Prostate gland (tissue), 2 donors: ENCODE data around the gene LRATD1. TPM values are rescaled to one million over a fixed set of nuclear protein-coding genes. Genes with fewer than 3 reads are reported as not detected.

Source experiments
- DNase-seq: peaks from one replicate; pipeline ENCODE4 v3.0.0-alpha.2; 2019; ENCODE audit warnings: low spot score
- H3K27ac ChIP-seq, 2 donors: fragments of 200-600 bp; sonication (generic); 2 replicates each; pipeline ENCODE4 v1.5.1; 2017 to 2019
- H3K27me3 ChIP-seq: fragments of 200-600 bp; sonication (generic); replicated peaks from 2 replicates; pipeline ENCODE4 v1.5.1; 2019; ENCODE audit not compliant: insufficient read depth
- H3K36me3 ChIP-seq, 2 donors: fragments of 200-600 bp; sonication (generic); 1 replicate in 1 of 2; 2 replicates in 1 of 2; pipeline versions ENCODE4 v1.5.1 to v1.8.1; 2017 to 2019
- H3K4me1 ChIP-seq: fragments of 200-600 bp; sonication (generic); replicated peaks from 2 replicates; pipeline ENCODE4 v1.5.1; 2019
- H3K4me3 ChIP-seq, 2 donors: fragments of 200-600 bp; sonication (generic); 2 replicates each; pipeline ENCODE4 v1.5.1; 2017 to 2019
- H3K9me3 ChIP-seq: fragments of 200-600 bp; sonication (generic); 2 replicates; pipeline ENCODE4 v1.5.1; 2017
- CTCF ChIP-seq, 4 experiments: fragments of 200-600 bp in 2 of 4; fragments of 450-650 bp in 2 of 4; sonication (generic) in 2 of 4; IDR thresholded peaks; 1 replicate in 3 of 4; 2 replicates in 1 of 4; pipeline ENCODE4 v1.5.1; 2016 to 2019; ENCODE audit warnings: antibody characterized with exemption in 4 of 4, mild to moderate bottlenecking in 2 of 4, moderate library complexity in 2 of 4
- POLR2A ChIP-seq: fragments of 450-650 bp; IDR thresholded peaks from one replicate; pipeline ENCODE4 v1.6.1; 2016; ENCODE audit warnings: antibody characterized with exemption, mild to moderate bottlenecking
- POLR2AphosphoS5 ChIP-seq: sonication (generic); formaldehyde crosslinking; IDR thresholded peaks from one replicate; pipeline ENCODE4 v1.6.1; 2017; ENCODE audit warnings: antibody characterized with exemption
- WGBS: methylation state at CpG from one replicate; pipeline ENCODE4 v1.1.5; 2018; 5-methylcytosine and 5-hydroxymethylcytosine counted together
- intact Hi-C: fragments of 100-400 bp; cut with DNase I; formaldehyde crosslinking; loops from one replicate; pipeline ENCODE4 v1.14.2; 2022
- total RNA-seq, 2 donors: library from RNA; depleted of rRNA; stranded (reverse); fragments of >200 nt; gene quantifications; one replicate each; pipeline ENCODE4 v1.1.0, GENCODE V29; 2016

Gene LRATD1
- total RNA-seq, 2 donors from 2014 or later = 123 to 129 TPM

- intact Hi-C loops = no loop called here
- Histone ChIP-seq H3K27me3 (no peaks in the 10 kb centered on the region), H3K4me3 (no peak overlapping the region), H3K36me3 (no peaks in the 10 kb centered on the region), H3K27ac (no peak overlapping the region), H3K9me3 (no peaks in the 10 kb centered on the region), H3K4me1 (no peaks in the 10 kb centered on the region)
- no peak for DNase-seq
- no peak for TF ChIP-seq POLR2AphosphoS5
- TF ChIP-seq CTCF (IDR thresholded peaks at IDR 0.05) = no peak
- no peak for TF ChIP-seq POLR2A
These were observed 17.5 kb downstream of the LRATD1 start for GRCh38 chr2:14650066-14650465.

DNA sequence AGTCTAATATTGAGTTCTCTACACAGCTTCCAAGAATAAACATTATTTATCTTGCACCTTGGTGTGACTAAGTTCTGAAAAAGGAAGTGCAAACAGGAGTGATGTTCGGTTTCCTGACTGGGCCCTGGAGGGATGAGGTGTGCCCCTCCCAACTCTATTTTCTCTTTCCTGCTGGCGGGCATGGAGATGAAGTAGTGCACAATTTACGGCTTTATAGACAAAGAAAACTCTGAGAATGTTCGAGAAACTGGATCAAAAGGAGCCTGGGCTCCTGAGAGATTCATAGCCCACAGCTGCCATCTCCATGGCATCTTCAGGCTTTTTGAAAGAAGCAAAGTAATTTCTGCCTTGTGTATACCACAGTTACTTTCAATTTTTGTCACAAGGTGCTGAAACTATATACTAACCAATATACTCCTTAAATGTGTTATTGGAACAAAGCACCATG lies 22.3 kb downstream of the LRATD1 start:
- DNase-seq = no peak

DNA sequence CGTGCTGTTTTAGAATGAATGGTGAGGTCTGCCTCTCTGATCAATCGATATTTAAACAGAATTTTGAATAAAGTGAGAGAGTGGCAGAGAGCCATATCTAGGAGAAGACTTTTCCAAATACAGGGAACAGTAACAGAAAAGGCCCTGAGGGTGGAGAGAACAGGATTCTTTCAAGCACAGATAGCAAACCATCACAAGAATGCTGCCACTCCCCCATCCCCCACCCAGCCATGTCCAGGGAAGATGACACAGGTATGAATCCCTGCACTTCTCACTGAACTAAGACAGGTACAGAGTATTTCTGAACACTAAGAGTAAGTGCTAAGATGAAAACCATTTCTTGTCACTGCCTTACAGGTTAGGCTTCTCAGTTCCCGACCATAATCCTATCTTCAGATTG lies 23.6 kb downstream of the LRATD1 start:
- Histone ChIP-seq H3K36me3 (no peaks in the 10 kb centered on the region), H3K27me3 (no peaks in the 10 kb centered on the region), H3K4me1 (no peaks in the 10 kb centered on the region), H3K4me3 (no peak overlapping the region), H3K27ac (no peak overlapping the region), H3K9me3 (no peaks in the 10 kb centered on the region)
- 76% methylated on average over 3 of the region's 3 CpGs for WGBS
- TF ChIP-seq POLR2AphosphoS5 (no peak), POLR2A (no peak), CTCF (IDR thresholded peaks at IDR 0.05) (no peak)
- intact Hi-C loops = no loop called here
- DNase-seq = no peak

More for the DNA sequence above, 22.3 kb downstream of the LRATD1 start:
- 62% methylated on average over 4 of the region's 4 CpGs for WGBS
- H3K36me3 ChIP-seq = no peaks in the 10 kb centered on the region
- no peaks in the 10 kb centered on the region for H3K9me3 ChIP-seq
- intact Hi-C loops = no loop called here
- TF ChIP-seq CTCF (IDR thresholded peaks at IDR 0.05) (no peak), POLR2A (no peak), POLR2AphosphoS5 (no peak)
- H3K4me3 ChIP-seq = no peak overlapping the region
- no peaks in the 10 kb centered on the region for H3K4me1 ChIP-seq
- no peaks in the 10 kb centered on the region for H3K27me3 ChIP-seq
- no peak overlapping the region for H3K27ac ChIP-seq

DNA sequence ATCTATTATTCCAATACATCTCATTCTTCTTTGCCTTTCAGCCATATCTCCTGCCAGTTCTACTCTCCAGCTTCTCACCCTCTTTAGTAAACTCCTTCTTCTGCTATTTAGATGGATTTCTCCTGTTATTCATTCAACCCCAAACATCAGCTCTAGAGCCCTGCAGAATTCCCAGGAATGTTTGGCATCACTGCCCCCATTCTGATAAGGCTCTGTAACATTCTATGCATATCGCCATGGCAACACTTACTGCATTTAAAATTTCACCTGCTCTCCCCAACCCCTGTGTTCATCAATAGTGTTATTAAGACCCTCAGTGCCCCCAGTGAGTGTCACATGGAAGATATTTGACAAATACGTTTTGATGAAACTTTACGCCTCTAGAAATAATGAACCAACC lies 28.6 kb downstream of the LRATD1 start:
- WGBS = 91% methylated on average over 3 of the region's 3 CpGs
- H3K4me1 ChIP-seq = no peaks in the 10 kb centered on the region
- intact Hi-C loops = no loop called here
- TF ChIP-seq POLR2A (no peak), CTCF (IDR thresholded peaks at IDR 0.05) (no peak), POLR2AphosphoS5 (no peak)
- no peak overlapping the region for H3K27ac ChIP-seq
- H3K36me3 ChIP-seq = no peaks in the 10 kb centered on the region
- no peak for DNase-seq
- H3K4me3 ChIP-seq = no peak overlapping the region
- no peaks in the 10 kb centered on the region for H3K27me3 ChIP-seq
- no peaks in the 10 kb centered on the region for H3K9me3 ChIP-seq

GRCh38 chr2:14673351-14673875 lies 40.9 kb downstream of the LRATD1 start:
- no peak overlapping the region for H3K27ac ChIP-seq
- TF ChIP-seq CTCF (IDR thresholded peaks at IDR 0.05) (no peak), POLR2AphosphoS5 (no peak), POLR2A (no peak)
- H3K36me3 ChIP-seq = no peaks in the 10 kb centered on the region
- no peaks in the 10 kb centered on the region for H3K27me3 ChIP-seq
- H3K9me3 ChIP-seq = no peaks in the 10 kb centered on the region
- H3K4me3 ChIP-seq = no peak overlapping the region
- 74% methylated on average over 8 of the region's 8 CpGs for WGBS
- intact Hi-C loops = no loop called here
- H3K4me1 ChIP-seq = no peaks in the 10 kb centered on the region
- no peak for DNase-seq
